LHCN-M2 (cell line): ENCODE data around the gene PCDHGA3. TPM values are rescaled to one million over a fixed set of nuclear protein-coding genes. Genes with fewer than 3 reads are reported as not detected.
"Not testable (repeated sequence)": the region's sequence is repeated elsewhere in the genome, so short reads cannot be mapped to it uniquely, and the experiment has no call there.

ENCODE experiments used
- DNase-seq: peaks from one replicate; pipeline ENCODE4 v3.0.0-alpha.2; 2012; ENCODE audit warnings: low read depth
- total RNA-seq: library from RNA; depleted of rRNA; stranded (reverse); fragments of >200 nt; gene quantifications from 2 replicates; pipeline ENCODE4 v1.2.3, GENCODE V29; 2014; rRNA removed

PCDHGA3 gene
- total RNA-seq, 1 experiment from 2014 or later: 0.57 TPM

DNA sequence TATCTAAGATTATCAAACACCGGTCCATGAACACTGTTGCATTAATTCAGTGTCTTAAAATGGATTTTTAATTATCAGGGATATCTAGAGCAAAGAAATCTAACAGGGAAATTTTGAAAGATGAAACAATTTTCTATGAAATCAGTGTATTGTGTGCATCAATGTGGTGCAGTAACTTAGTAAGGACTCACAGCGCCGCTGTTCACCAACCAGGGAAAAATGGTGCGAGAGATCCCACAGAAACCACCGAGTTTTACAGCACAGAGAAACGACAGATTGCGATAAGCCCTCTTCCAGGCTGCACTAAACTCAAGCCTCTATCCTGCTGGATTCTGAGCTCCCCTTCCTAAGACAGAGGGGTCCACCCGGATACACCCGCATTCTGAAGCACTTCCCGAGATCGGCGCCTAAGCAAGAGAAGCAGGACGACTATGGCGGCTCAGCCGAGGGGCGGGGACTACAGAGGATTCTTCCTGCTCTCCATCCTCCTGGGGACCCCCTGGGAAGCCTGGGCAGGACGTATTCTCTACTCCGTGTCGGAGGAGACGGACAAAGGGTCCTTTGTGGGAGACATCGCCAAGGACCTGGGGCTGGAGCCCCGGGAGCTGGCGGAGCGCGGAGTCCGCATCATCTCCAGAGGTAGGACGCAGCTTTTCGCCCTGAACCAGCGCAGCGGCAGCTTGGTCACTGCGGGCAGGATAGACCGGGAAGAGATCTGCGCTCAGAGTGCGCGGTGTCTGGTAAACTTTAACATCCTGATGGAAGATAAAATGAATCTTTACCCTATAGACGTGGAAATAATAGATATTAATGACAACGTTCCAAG lies 39.1 kb downstream of the PCDHGA3 start, which contains the start of gene PCDHGA7:
Gene PCDHGA7 (plus strand): TSS at position 274 of the 826 bp plus-strand sequence. CDS start 158 bp downstream, at position 432.
- DNase-seq: no peak

DNA sequence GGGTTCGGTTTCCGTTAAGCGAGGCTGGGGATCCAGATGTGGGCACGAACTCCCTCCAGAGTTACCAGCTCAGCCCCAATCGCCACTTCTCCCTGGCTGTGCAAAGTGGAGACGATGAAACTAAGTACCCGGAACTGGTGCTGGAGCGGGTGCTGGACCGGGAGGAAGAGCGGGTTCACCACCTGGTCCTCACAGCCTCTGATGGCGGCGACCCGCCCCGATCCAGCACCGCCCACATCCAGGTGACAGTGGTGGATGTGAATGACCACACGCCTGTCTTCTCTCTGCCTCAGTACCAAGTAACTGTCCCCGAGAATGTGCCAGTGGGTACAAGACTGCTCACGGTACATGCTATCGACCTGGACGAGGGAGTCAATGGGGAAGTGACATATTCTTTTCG lies 39.7 kb downstream of the PCDHGA3 start:
- no peak for DNase-seq

DNA sequence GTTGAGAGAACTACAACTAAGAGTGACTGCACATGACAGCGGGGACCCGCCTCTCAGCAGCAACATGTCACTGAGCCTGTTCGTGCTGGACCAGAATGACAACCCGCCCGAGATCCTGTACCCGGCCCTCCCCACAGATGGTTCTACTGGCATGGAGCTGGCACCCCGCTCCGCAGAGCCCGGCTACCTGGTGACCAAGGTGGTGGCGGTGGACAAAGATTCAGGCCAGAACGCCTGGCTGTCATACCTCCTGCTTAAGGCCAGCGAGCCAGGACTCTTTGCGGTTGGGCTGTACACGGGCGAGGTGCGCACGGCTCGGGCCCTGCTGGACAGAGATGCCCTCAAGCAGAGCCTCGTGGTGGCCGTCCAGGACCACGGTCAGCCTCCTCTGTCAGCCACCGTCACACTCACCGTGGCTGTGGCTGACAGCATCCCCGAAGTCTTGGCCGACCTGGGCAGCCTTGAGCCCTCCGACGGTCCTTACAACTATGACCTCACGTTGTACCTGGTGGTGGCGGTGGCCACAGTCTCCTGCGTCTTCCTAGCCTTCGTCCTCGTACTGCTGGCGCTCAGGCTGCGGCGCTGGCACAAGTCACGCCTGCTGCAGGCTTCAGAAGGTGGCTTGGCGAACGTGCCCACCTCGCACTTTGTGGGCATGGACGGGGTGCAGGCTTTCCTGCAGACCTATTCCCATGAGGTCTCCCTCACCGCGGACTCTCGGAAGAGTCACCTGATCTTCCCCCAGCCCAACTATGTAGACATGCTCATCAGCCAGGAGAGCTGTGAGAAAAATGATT lies 41.0 kb downstream of the PCDHGA3 start:
- no peak for DNase-seq

DNA sequence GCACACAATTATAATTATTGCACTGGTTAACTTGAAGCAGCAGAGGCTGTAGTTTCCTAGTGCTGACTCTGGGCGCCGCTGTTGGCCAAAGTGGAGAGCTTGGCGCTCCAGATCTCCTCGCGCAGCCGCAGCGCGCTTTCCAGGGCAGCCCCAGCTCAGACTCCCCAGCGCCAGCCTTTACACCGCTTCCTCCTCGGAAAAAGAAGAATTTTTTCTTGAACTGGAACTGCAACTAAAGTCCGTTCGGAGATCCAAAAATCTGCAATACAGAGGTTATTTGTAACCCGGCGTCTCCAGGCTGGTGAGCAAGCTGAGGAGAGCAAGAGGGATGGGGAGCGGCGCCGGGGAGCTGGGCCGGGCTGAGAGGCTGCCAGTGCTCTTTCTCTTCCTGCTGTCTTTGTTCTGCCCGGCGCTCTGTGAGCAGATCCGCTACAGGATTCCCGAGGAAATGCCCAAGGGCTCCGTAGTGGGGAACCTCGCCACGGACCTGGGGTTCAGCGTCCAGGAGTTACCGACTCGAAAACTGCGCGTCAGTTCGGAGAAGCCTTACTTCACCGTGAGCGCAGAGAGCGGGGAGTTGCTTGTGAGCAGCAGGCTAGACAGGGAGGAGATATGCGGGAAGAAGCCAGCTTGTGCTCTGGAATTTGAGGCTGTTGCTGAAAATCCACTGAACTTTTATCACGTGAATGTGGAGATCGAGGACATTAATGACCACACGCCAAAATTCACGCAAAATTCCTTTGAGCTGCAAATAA lies 44.1 kb downstream of the PCDHGA3 start, which contains the start of gene PCDHGB4:
Gene PCDHGB4 (plus strand): TSS at position 142 of the 755 bp plus-strand sequence. CDS start 187 bp downstream, at position 329.
- not testable (repeated sequence) for DNase-seq

DNA sequence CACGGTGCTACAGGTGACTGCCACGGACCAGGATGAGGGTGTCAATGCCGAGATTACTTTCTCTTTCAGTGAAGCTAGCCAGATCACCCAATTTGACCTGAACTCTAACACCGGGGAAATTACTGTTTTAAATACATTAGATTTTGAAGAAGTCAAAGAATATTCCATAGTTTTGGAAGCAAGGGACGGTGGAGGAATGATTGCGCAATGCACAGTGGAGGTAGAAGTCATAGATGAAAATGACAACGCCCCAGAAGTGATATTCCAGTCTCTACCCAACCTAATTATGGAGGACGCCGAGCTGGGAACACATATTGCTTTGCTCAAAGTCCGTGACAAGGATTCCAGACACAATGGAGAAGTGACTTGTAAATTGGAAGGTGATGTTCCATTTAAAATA lies 45.0 kb downstream of the PCDHGA3 start:
- no peak for DNase-seq

DNA sequence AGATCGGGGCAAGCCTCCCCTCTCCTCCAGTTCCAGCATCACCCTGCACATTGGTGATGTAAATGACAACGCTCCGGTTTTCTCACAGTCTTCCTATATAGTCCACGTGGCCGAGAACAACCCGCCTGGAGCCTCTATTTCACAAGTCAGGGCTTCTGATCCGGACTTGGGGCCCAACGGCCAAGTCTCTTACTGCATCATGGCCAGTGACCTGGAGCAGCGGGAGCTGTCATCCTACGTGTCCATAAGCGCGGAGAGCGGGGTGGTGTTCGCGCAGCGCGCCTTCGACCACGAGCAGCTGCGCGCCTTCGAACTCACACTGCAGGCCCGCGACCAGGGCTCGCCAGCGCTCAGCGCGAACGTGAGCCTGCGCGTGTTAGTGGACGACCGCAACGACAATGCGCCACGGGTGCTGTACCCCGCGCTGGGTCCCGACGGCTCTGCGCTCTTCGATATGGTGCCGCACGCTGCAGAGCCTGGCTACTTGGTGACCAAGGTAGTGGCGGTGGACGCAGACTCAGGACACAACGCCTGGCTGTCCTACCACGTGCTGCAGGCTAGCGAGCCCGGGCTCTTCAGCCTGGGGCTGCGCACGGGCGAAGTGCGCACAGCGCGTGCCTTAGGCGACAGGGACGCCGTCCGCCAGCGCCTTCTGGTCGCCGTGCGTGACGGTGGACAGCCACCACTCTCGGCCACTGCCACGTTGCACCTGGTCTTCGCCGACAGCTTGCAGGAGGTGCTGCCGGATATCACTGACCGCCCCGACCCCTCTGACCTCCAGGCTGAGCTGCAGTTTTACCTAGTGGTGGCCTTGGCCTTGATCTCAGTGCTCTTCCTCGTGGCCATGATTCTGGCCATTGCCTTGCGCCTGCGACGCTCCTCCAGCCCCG lies 45.8 kb downstream of the PCDHGA3 start:
- DNase-seq: no peak

DNA sequence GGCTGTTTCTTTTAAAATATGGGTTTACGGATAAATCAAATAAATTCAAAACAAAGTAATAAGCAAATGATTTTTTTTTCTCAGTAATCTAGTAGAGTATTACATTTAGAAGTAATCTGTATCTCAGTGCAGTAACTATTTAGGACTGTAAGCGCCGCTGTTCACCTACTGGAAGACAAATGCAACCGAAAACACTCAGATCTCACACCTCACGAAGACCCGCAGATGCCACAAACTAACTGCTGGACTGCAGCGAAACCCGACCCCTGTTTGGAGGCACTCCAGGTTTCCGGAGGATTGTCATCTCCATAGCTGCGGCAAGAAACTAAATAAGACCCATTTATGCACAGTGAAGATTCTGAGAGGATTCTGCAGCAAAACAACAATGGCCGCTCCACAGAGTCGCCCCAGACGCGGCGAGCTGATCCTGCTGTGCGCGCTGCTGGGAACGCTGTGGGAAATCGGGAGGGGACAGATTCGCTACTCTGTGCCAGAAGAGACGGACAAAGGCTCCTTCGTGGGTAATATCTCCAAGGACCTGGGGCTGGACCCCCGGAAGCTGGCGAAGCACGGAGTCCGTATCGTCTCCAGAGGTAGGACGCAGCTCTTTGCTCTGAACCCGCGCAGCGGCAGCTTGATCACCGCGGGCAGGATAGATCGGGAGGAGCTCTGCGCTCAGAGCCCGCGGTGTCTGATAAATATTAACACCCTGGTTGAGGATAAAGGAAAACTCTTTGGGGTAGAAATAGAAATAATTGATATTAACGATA lies 49.0 kb downstream of the PCDHGA3 start, which contains the start of gene PCDHGA8:
Gene PCDHGA8 (plus strand): TSS at position 205 of the 770 bp plus-strand sequence. CDS start 181 bp downstream, at position 386.
- DNase-seq: peak; percentile 20

DNA sequence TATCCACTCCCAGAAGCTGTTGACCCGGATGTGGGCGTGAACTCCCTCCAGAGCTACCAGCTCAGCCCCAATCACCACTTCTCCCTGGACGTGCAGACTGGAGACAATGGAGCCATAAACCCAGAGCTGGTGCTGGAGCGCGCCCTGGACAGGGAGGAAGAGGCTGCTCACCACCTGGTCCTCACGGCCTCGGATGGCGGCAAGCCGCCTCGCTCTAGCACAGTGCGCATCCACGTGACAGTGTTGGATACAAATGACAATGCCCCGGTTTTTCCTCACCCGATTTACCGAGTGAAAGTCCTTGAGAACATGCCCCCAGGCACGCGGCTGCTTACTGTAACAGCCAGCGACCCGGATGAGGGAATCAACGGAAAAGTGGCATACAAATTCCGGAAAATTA lies 49.6 kb downstream of the PCDHGA3 start:
- no peak for DNase-seq

DNA sequence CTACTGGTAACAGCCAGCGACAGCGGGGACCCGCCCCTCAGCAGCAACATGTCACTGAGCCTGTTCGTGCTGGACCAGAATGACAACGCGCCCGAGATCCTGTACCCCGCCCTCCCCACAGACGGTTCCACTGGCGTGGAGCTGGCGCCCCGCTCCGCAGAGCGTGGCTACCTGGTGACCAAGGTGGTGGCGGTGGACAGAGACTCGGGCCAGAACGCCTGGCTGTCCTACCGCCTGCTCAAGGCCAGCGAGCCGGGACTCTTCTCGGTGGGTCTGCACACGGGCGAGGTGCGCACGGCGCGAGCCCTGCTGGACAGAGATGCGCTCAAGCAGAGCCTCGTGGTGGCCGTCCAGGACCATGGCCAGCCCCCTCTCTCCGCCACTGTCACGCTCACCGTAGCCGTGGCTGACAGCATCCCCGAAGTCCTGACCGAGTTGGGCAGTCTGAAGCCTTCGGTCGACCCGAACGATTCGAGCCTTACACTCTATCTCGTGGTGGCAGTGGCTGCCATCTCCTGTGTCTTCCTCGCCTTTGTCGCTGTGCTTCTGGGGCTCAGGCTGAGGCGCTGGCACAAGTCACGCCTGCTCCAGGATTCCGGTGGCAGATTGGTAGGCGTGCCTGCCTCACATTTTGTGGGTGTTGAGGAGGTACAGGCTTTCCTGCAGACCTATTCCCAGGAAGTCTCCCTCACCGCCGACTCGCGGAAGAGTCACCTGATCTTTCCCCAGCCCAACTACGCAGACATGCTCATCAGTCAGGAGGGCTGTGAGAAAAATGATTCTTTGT lies 51.0 kb downstream of the PCDHGA3 start:
- DNase-seq: not testable (repeated sequence)

Other genes with a start within 250 kb of the PCDHGA3 start
- 10.7 and 13.4 TPM in 2 replicates for gene PCDHB2, start 249.2 kb upstream of the PCDHGA3 start, total RNA-seq
- 2.0 and 2.4 TPM in 2 replicates for gene PCDHB3, start 243.4 kb upstream of the PCDHGA3 start, total RNA-seq
- 1.8 and 1.9 TPM in 2 replicates for gene PCDHB4, start 222.0 kb upstream of the PCDHGA3 start, total RNA-seq
- gene PCDHB5, start 208.6 kb upstream of the PCDHGA3 start, total RNA-seq: 0.63 and 1.1 TPM in 2 replicates
- 0.34 and 0.38 TPM in 2 replicates for gene PCDHB6, start 193.8 kb upstream of the PCDHGA3 start, total RNA-seq
- 2.0 and 3.4 TPM in 2 replicates for gene PCDHB7, start 171.2 kb upstream of the PCDHGA3 start, total RNA-seq
- gene PCDHB8, start 166.0 kb upstream of the PCDHGA3 start, total RNA-seq: 9.6 and 12.3 TPM in 2 replicates
- 10.4 and 12.2 TPM in 2 replicates for gene PCDHB16, start 161.4 kb upstream of the PCDHGA3 start, total RNA-seq
- 2.8 and 3.1 TPM in 2 replicates for gene PCDHB9, start 156.7 kb upstream of the PCDHGA3 start, total RNA-seq
- 2.4 and 2.8 TPM in 2 replicates for gene PCDHB10, start 151.5 kb upstream of the PCDHGA3 start, total RNA-seq
- gene PCDHB11, start 144.2 kb upstream of the PCDHGA3 start, total RNA-seq: 0.77 and 1.5 TPM in 2 replicates
- 3.1 and 3.6 TPM in 2 replicates for gene PCDHB12, start 135.1 kb upstream of the PCDHGA3 start, total RNA-seq
- 3.5 and 5.1 TPM in 2 replicates for gene PCDHB13, start 129.9 kb upstream of the PCDHGA3 start, total RNA-seq
- 4.3 and 4.9 TPM in 2 replicates for gene PCDHB14, start 120.5 kb upstream of the PCDHGA3 start, total RNA-seq
- gene PCDHB15, start 98.4 kb upstream of the PCDHGA3 start, total RNA-seq: 3.8 TPM in 2 replicates
- 0.17 TPM in 1 of 2 replicates, not detected in the other for gene SLC25A2, start 39.8 kb upstream of the PCDHGA3 start, total RNA-seq
- gene TAF7, start 23.0 kb upstream of the PCDHGA3 start, total RNA-seq: 65.1 and 67.6 TPM in 2 replicates
- gene PCDHGA1, start 13.3 kb upstream of the PCDHGA3 start, total RNA-seq: 5.3 and 7.1 TPM in 2 replicates
- 0.90 and 1.1 TPM in 2 replicates for gene PCDHGA2, start 5.1 kb upstream of the PCDHGA3 start, total RNA-seq
- gene PCDHGB1, start 6.3 kb downstream of the PCDHGA3 start, total RNA-seq: 6.8 and 8.1 TPM in 2 replicates
- gene PCDHGA4, start 11.2 kb downstream of the PCDHGA3 start, total RNA-seq: 3.9 and 4.4 TPM in 2 replicates
- gene PCDHGB2, start 16.2 kb downstream of the PCDHGA3 start, total RNA-seq: 9.0 and 12.5 TPM in 2 replicates
- 0.98 and 1.5 TPM in 2 replicates for gene PCDHGA5, start 20.3 kb downstream of the PCDHGA3 start, total RNA-seq
- 1.4 and 1.6 TPM in 2 replicates for gene PCDHGB3, start 26.4 kb downstream of the PCDHGA3 start, total RNA-seq
- gene PCDHGA6, start 30.1 kb downstream of the PCDHGA3 start, total RNA-seq: 0.77 and 0.98 TPM in 2 replicates
- 0.57 and 0.77 TPM in 2 replicates for gene PCDHGA7, start 38.9 kb downstream of the PCDHGA3 start, total RNA-seq
- gene PCDHGB4, start 43.9 kb downstream of the PCDHGA3 start, total RNA-seq: 0.69 and 0.71 TPM in 2 replicates
- gene PCDHGA8, start 48.8 kb downstream of the PCDHGA3 start, total RNA-seq: 0.26 and 0.75 TPM in 2 replicates
- gene PCDHGB5, start 54.1 kb downstream of the PCDHGA3 start, total RNA-seq: 0.52 and 2.1 TPM in 2 replicates
- 0.64 and 0.75 TPM in 2 replicates for gene PCDHGA9, start 58.9 kb downstream of the PCDHGA3 start, total RNA-seq
- 0.32 and 0.40 TPM in 2 replicates for gene PCDHGB6, start 64.2 kb downstream of the PCDHGA3 start, total RNA-seq
- 17.4 and 21.4 TPM in 2 replicates for gene PCDHGA10, start 69.2 kb downstream of the PCDHGA3 start, total RNA-seq
- 0.52 and 0.83 TPM in 2 replicates for gene PCDHGB7, start 73.8 kb downstream of the PCDHGA3 start, total RNA-seq
- 0.64 and 0.75 TPM in 2 replicates for gene PCDHGA11, start 77.2 kb downstream of the PCDHGA3 start, total RNA-seq
- gene PCDHGA12, start 86.7 kb downstream of the PCDHGA3 start, total RNA-seq: 6.1 and 6.9 TPM in 2 replicates
- 96.0 and 98.3 TPM in 2 replicates for gene PCDHGC3, start 132.1 kb downstream of the PCDHGA3 start, total RNA-seq
- 0.69 and 0.83 TPM in 2 replicates for gene PCDHGC4, start 141.2 kb downstream of the PCDHGA3 start, total RNA-seq
- 1.7 and 2.0 TPM in 2 replicates for gene PCDHGC5, start 145.3 kb downstream of the PCDHGA3 start, total RNA-seq